SU-DHL-6 (cell line): ENCODE results near the gene TEC.
A peak's percentile ranks its signal among the peaks of the same experiment; 100 is the strongest.
"Not testable (repeated sequence)": the region's sequence is repeated elsewhere in the genome, so short reads cannot be mapped to it uniquely, and the experiment has no call there.

Experiments used
- H2AFZ ChIP-seq: fragments of 200-600 bp; sonication (generic); 2 replicates; pipeline ENCODE4 v1.6.1; 2014; ENCODE audit warnings: low read depth, mild to moderate bottlenecking, moderate library complexity, mixed read lengths, antibody characterized with exemption, low read length; ENCODE audit not compliant: severe bottlenecking
- H3F3A ChIP-seq: fragments of 200-600 bp; shearing (Covaris generic); 2 replicates; pipeline ENCODE4 v1.6.0; 2016; ENCODE audit warnings: antibody characterized with exemption, mild to moderate bottlenecking; ENCODE audit not compliant: insufficient read depth
- H3K27ac ChIP-seq: fragments of 200-600 bp; sonication (generic); 2 replicates; pipeline ENCODE4 v1.5.1; 2016; ENCODE audit warnings: low read depth, mild to moderate bottlenecking, low read length, moderate library complexity, mixed read lengths
- H3K27me3 ChIP-seq: fragments of 200-600 bp; sonication (generic), shearing (Covaris generic); 2 replicates; pipeline ENCODE4 v1.6.0; 2014; ENCODE audit warnings: mild to moderate bottlenecking, low read length
- H3K36me3 ChIP-seq: fragments of 200-600 bp; sonication (generic); 2 replicates; pipeline ENCODE4 v1.6.1; 2014; ENCODE audit warnings: mild to moderate bottlenecking, low read length, mixed read lengths
- H3K4me2 ChIP-seq: fragments of 300-600, 200-600 bp; shearing (Covaris generic), sonication (generic); 2 replicates; pipeline ENCODE4 v1.6.0; 2014; ENCODE audit warnings: low read length, low read depth, mild to moderate bottlenecking; ENCODE audit not compliant: poor library complexity, severe bottlenecking
- H3K4me3 ChIP-seq: fragments of 200-600 bp; sonication (generic); 2 replicates; pipeline ENCODE4 v1.5.1; 2014; ENCODE audit warnings: antibody characterized with exemption, low read length, mild to moderate bottlenecking, mixed read lengths; ENCODE audit not compliant: insufficient read depth, poor library complexity, severe bottlenecking
- H3K79me2 ChIP-seq: fragments of 200-600 bp; sonication (generic); 2 replicates; pipeline ENCODE4 v1.6.1; 2014; ENCODE audit warnings: mild to moderate bottlenecking, low read length, moderate library complexity; ENCODE audit not compliant: insufficient read depth
- H3K9ac ChIP-seq: fragments of 200-600 bp; sonication (generic); 2 replicates; pipeline ENCODE4 v1.7.0; 2014; ENCODE audit warnings: mild to moderate bottlenecking, low read length
- H3K9me2 ChIP-seq: fragments of 200-600 bp; sonication (generic); replicated peaks from 2 replicates; pipeline ENCODE4 v1.6.1; 2014; ENCODE audit warnings: low read length; ENCODE audit not compliant: insufficient read depth
- H3K9me3 ChIP-seq: fragments of 200-600 bp; sonication (generic); 2 replicates; pipeline ENCODE4 v1.6.1; 2014; ENCODE audit warnings: low read length, mixed read lengths; ENCODE audit not compliant: insufficient read depth
- H4K20me1 ChIP-seq: fragments of 200-600 bp; sonication (generic); 2 replicates; pipeline ENCODE4 v1.6.1; 2014; ENCODE audit warnings: low read depth, mild to moderate bottlenecking, antibody characterized with exemption, low read length, moderate library complexity, mixed read lengths
- CTCF ChIP-seq: fragments of 200-600 bp; sonication (generic); IDR thresholded peaks from one replicate; pipeline ENCODE4 v1.5.1; 2017; ENCODE audit warnings: antibody characterized with exemption, mild to moderate bottlenecking, low read length, moderate library complexity; ENCODE audit not compliant: insufficient read depth, poor library complexity, severe bottlenecking
- EZH2phosphoT487 ChIP-seq: fragments of 200-600 bp; sonication (generic), shearing (Covaris generic); conservative IDR thresholded peaks from 2 replicates; pipeline ENCODE4 v1.6.1; 2018; ENCODE audit warnings: mild to moderate bottlenecking, antibody characterized with exemption, low read length, moderate library complexity, mixed read lengths

TEC gene

GRCh38 chr4:48189731-48190130, 79.9 kb downstream of the TEC start:
- H3K79me2 ChIP-seq: peaks cover 82% of the 10 kb centered on the region
- H3K4me2 ChIP-seq: peak overlapping the region; percentile 83

GRCh38 chr4:48188390-48188789, 81.2 kb downstream of the TEC start:
- Histone ChIP-seq H4K20me1 (no peaks in the 10 kb centered on the region), H3K36me3 (peaks cover 10% of the 10 kb centered on the region; the same call in 1 of the 2 replicates), H3K4me3 (no peak overlapping the region), H3K4me2 (no peak overlapping the region), H3K27ac (no peak overlapping the region), H3F3A (peaks cover 27% of the 10 kb centered on the region), H3K9me3 (no peaks in the 10 kb centered on the region), H3K9me2 (no peaks in the 10 kb centered on the region), H3K27me3 (no peaks in the 10 kb centered on the region), H3K9ac (no peak overlapping the region), H3K79me2 (peaks cover 82% of the 10 kb centered on the region), H2AFZ (no peak overlapping the region)
- no peak for TF ChIP-seq EZH2phosphoT487
- no peak for TF ChIP-seq CTCF

More at GRCh38 chr4:48189731-48190130, 79.9 kb downstream of the TEC start:
- Histone ChIP-seq H3K27me3 (no peaks in the 10 kb centered on the region), H3K9me3 (no peaks in the 10 kb centered on the region), H2AFZ (no peak overlapping the region), H3K9ac (peak overlapping the region; percentile 3; the same call in 1 of the 2 replicates), H3K36me3 (peaks cover 10% of the 10 kb centered on the region; the same call in 1 of the 2 replicates), H3K4me3 (no peak overlapping the region), H3K27ac (peak overlapping the region; percentile 92), H3F3A (peaks cover 40% of the 10 kb centered on the region), H4K20me1 (no peaks in the 10 kb centered on the region), H3K9me2 (no peaks in the 10 kb centered on the region)
- TF ChIP-seq CTCF (no peak), EZH2phosphoT487 (no peak)

GRCh38 chr4:48187813-48188212, 81.8 kb downstream of the TEC start:
- H4K20me1 ChIP-seq: no peaks in the 10 kb centered on the region
- H2AFZ ChIP-seq: no peak overlapping the region

GRCh38 chr4:48187066-48187465, 82.6 kb downstream of the TEC start:
- Histone ChIP-seq H3K79me2 (peaks cover 82% of the 10 kb centered on the region), H3F3A (peaks cover 14% of the 10 kb centered on the region), H3K36me3 (peaks cover 10% of the 10 kb centered on the region; the same call in 1 of the 2 replicates)
- not testable (repeated sequence) for H3K27ac ChIP-seq, H3K9me2 ChIP-seq, H3K4me2 ChIP-seq, H3K27me3 ChIP-seq, H3K9ac ChIP-seq, H3K9me3 ChIP-seq, H4K20me1 ChIP-seq, H3K4me3 ChIP-seq, H2AFZ ChIP-seq

More at GRCh38 chr4:48187813-48188212, 81.8 kb downstream of the TEC start:
- Histone ChIP-seq H3K9ac (no peak overlapping the region), H3K4me3 (no peak overlapping the region), H3K9me3 (no peaks in the 10 kb centered on the region), H3K27ac (0 out of 2 replicates have a peak overlapping the region, but pooled peaks have one; percentile 15), H3K27me3 (no peaks in the 10 kb centered on the region), H3K4me2 (no peak overlapping the region), H3K9me2 (no peaks in the 10 kb centered on the region), H3F3A (peaks cover 21% of the 10 kb centered on the region), H3K36me3 (peaks cover 10% of the 10 kb centered on the region; the same call in 1 of the 2 replicates), H3K79me2 (peaks cover 82% of the 10 kb centered on the region)
- no peak for TF ChIP-seq CTCF
- TF ChIP-seq EZH2phosphoT487: no peak

- H3K9me3 ChIP-seq, H3F3A ChIP-seq, H4K20me1 ChIP-seq, H3K4me2 ChIP-seq, H3K27ac ChIP-seq, H2AFZ ChIP-seq, H3K4me3 ChIP-seq, H3K27me3 ChIP-seq, H3K9me2 ChIP-seq, H3K9ac ChIP-seq: not testable (repeated sequence)
- H3K36me3 ChIP-seq: peaks cover 10% of the 10 kb centered on the region; the same call in 1 of the 2 replicates
- peaks cover 82% of the 10 kb centered on the region for H3K79me2 ChIP-seq
These were observed 83.2 kb downstream of the TEC start for GRCh38 chr4:48186394-48186793.
